OCI-LY3 (cell line): ENCODE results near the gene TMEM255B.

ENCODE experiments used
- H2AFZ ChIP-seq: fragments of 200-600, 300-600 bp; shearing (Covaris generic); 2 replicates; pipeline ENCODE4 v1.6.0; 2014; ENCODE audit warnings: antibody characterized with exemption, low read depth, low read length
- H3K27ac ChIP-seq: fragments of 200-600, 300-600 bp; sonication (generic); 2 replicates; pipeline ENCODE4 v1.5.1; 2014; ENCODE audit warnings: mild to moderate bottlenecking, low read length, moderate library complexity, mixed read lengths
- H3K27me3 ChIP-seq: fragments of 200-600, 300-600 bp; sonication (generic); 2 replicates; pipeline ENCODE4 v1.6.1; 2014; ENCODE audit warnings: low read depth, low read length, mixed read lengths
- H3K36me3 ChIP-seq: fragments of 200-600, 300-600 bp; sonication (generic); replicated peaks from 2 replicates; pipeline ENCODE3; 2014; ENCODE audit warnings: low read depth, low read length, mixed read lengths
- H3K4me1 ChIP-seq: fragments of 300-600, 200-600 bp; sonication (generic); 2 replicates; pipeline ENCODE4 v1.6.1; 2014; ENCODE audit warnings: low read length, mixed read lengths
- H3K4me2 ChIP-seq: fragments of 200-600, 300-600 bp; sonication (generic); 2 replicates; pipeline ENCODE4 v1.6.1; 2014; ENCODE audit warnings: low read length, mixed read lengths
- H3K4me3 ChIP-seq: fragments of 300-600, 200-600 bp; sonication (generic); 2 replicates; pipeline ENCODE4 v1.5.1; 2014; ENCODE audit warnings: antibody characterized with exemption, mild to moderate bottlenecking, low read length, moderate library complexity
- H3K79me2 ChIP-seq: fragments of 300-600, 200-600 bp; shearing (Covaris generic); 2 replicates; pipeline ENCODE4 v1.6.1; 2014; ENCODE audit warnings: mild to moderate bottlenecking, low read length, mixed read lengths
- H3K9ac ChIP-seq: fragments of 300-600, 200-600 bp; shearing (Covaris generic); 2 replicates; pipeline ENCODE4 v1.6.0; 2014; ENCODE audit warnings: mild to moderate bottlenecking, low read length, moderate library complexity
- H3K9me3 ChIP-seq: fragments of 200-600, 300-600 bp; shearing (Covaris generic); 2 replicates; pipeline ENCODE4 v1.6.1; 2014; ENCODE audit warnings: low read length, mixed read lengths; ENCODE audit not compliant: insufficient read depth
- H4K20me1 ChIP-seq: fragments of 200-600, 300-600 bp; sonication (generic); 2 replicates; pipeline ENCODE4 v1.6.1; 2016; ENCODE audit warnings: low read length, mixed read lengths; ENCODE audit not compliant: insufficient read depth
- CTCF ChIP-seq: fragments of 200-600, 300-600 bp; sonication (generic); IDR thresholded peaks from 2 replicates; pipeline ENCODE4 v1.5.1; 2014; ENCODE audit warnings: antibody characterized with exemption, low read length, low read depth
- EZH2phosphoT487 ChIP-seq: fragments of 200-600 bp; shearing (Covaris generic); IDR thresholded peaks from 2 replicates; pipeline ENCODE4 v1.6.1; 2018; ENCODE audit warnings: antibody characterized with exemption, mixed run types, low read depth

TMEM255B gene

DNA sequence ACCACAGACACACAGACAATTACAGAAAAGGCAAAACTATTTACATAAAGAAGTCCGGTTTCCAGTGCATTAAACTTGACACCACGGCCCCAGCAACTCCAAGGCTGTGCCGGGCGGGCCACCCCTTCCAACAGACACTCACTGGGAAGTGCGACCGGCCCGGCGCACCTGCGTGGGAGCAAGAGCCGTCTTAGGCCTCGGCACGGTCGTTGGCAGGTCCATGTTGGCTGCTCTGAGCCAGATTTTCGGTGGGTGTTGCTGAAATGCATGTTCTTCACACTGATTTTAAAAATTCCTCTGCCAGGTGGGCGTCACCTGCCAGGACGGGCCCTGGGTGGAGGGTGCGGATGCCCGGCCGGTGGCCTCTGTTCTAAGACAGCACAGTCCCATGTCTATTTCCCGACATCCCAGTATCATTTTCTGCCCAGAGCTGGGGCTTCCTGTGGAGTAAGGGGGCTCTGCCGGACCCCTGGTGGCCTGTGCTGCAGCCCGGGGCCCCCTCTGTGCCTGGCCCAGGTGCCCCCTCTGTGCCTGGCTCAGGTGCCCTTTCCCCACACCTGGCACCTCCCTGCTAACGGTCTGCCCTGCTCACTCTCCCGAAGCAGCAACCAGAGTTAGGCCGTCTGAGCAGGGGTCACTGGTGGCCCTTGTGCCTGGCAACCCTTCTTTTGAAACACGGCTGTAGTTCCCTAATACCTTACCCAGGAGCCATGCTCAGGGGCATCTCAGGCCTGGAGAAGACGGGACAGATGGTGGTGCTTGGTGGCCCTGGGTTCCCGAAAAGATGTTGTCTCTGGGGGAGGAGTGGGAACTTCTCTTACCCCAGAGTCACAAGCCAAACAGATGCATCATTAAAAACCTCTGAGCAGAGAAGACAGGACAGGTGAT is 9.2 kb downstream of the TMEM255B start:
- no peak overlapping the region for H3K27ac ChIP-seq
- H3K9ac ChIP-seq, result no peak overlapping the region
- no peaks in the 10 kb centered on the region for H3K79me2 ChIP-seq
- no peaks in the 10 kb centered on the region for H3K36me3 ChIP-seq
- H3K4me2 ChIP-seq, result no peak overlapping the region
- H3K4me3 ChIP-seq, result no peak overlapping the region
- no peak overlapping the region for H2AFZ ChIP-seq
- no peaks in the 10 kb centered on the region for H4K20me1 ChIP-seq
- no peaks in the 10 kb centered on the region for H3K9me3 ChIP-seq
- H3K4me1 ChIP-seq, result no peaks in the 10 kb centered on the region
- TF ChIP-seq CTCF (no peak), EZH2phosphoT487 (no peak)
- H3K27me3 ChIP-seq, result peaks cover 29% of the 10 kb centered on the region

GRCh38 chr13:113769106-113769505 is 10.1 kb downstream of the TMEM255B start:
- no peak overlapping the region for H3K9ac ChIP-seq
- H4K20me1 ChIP-seq, result no peaks in the 10 kb centered on the region
- H3K4me2 ChIP-seq, result no peak overlapping the region
- H3K4me3 ChIP-seq, result no peak overlapping the region
- no peaks in the 10 kb centered on the region for H3K4me1 ChIP-seq
- no peaks in the 10 kb centered on the region for H3K36me3 ChIP-seq
- no peak overlapping the region for H2AFZ ChIP-seq
- H3K27me3 ChIP-seq, result peaks cover 32% of the 10 kb centered on the region
- H3K27ac ChIP-seq, result no peak overlapping the region
- no peaks in the 10 kb centered on the region for H3K9me3 ChIP-seq
- TF ChIP-seq CTCF (no peak), EZH2phosphoT487 (no peak)
- H3K79me2 ChIP-seq, result no peaks in the 10 kb centered on the region

DNA sequence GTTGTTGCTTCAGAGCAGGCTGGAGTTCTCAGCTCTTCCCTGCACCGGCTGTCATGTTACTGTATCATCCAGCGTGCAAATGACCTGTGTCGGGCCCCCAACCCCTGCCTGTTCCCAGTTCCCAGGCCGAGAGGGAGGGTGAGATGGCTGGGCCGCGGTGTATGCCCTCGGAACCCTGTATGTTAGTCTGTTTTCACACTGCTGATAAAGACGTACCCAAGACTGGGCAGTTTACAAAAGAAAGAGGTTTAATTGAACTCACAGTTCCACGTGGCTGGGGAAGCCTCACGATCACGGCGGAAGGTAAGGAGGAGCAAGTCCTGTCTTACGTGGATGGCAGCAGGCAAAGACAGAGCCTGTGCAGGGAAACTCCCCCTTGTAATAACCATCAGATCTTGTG is 10.9 kb downstream of the TMEM255B start:
- no peak overlapping the region for H3K9ac ChIP-seq
- H3K4me2 ChIP-seq, result no peak overlapping the region
- no peaks in the 10 kb centered on the region for H3K4me1 ChIP-seq
- H3K9me3 ChIP-seq, result no peaks in the 10 kb centered on the region
- no peaks in the 10 kb centered on the region for H3K79me2 ChIP-seq
- no peak overlapping the region for H3K27ac ChIP-seq
- H2AFZ ChIP-seq, result no peak overlapping the region
- peaks cover 35% of the 10 kb centered on the region for H3K27me3 ChIP-seq
- no peaks in the 10 kb centered on the region for H4K20me1 ChIP-seq
- no peak overlapping the region for H3K4me3 ChIP-seq
- TF ChIP-seq CTCF (no peak), EZH2phosphoT487 (no peak)
- H3K36me3 ChIP-seq, result no peaks in the 10 kb centered on the region

- TF ChIP-seq EZH2phosphoT487 (no peak), CTCF (no peak)
- no peaks in the 10 kb centered on the region for H4K20me1 ChIP-seq
- H3K4me3 ChIP-seq, result no peak overlapping the region
- peaks cover 35% of the 10 kb centered on the region for H3K27me3 ChIP-seq
- H3K4me1 ChIP-seq, result no peaks in the 10 kb centered on the region
- H3K9ac ChIP-seq, result no peak overlapping the region
- H3K36me3 ChIP-seq, result no peaks in the 10 kb centered on the region
- no peak overlapping the region for H2AFZ ChIP-seq
- H3K27ac ChIP-seq, result no peak overlapping the region
- H3K9me3 ChIP-seq, result no peaks in the 10 kb centered on the region
- H3K4me2 ChIP-seq, result no peak overlapping the region
- no peaks in the 10 kb centered on the region for H3K79me2 ChIP-seq
Measured at GRCh38 chr13:113770441-113770840, 11.4 kb downstream of the TMEM255B start.
